Activated CD4-positive, alpha-beta T cell treated with anti-CD3 and anti-CD28 coated beads for 48 hours (primary cell): Measurements from ENCODE around the gene TRIM64C.
"Not testable (repeated sequence)": the region's sequence is repeated elsewhere in the genome, so short reads cannot be mapped to it uniquely, and the experiment has no call there.

Experiments used
- DNase-seq: peaks from one replicate; pipeline ENCODE4 v3.0.0-alpha.2; 2020

The TRIM64C gene

GRCh38 chr11:49059012-49059411 is at the start of gene TRIM64C:
TSS of gene TRIM64C (minus strand) at chr11:49059112. CDS start at chr11:49059112, 0 bp downstream.
- DNase-seq = not testable (repeated sequence)

- DNase-seq = not testable (repeated sequence)
Measured at GRCh38 chr11:49102356-49102755, 43.4 kb upstream of the TRIM64C start.

- not testable (repeated sequence) for DNase-seq
Measured at GRCh38 chr11:49069897-49070296, 11.0 kb upstream of the TRIM64C start.

GRCh38 chr11:49049821-49050220 is 9.1 kb downstream of the TRIM64C start:
- DNase-seq = not testable (repeated sequence)

- DNase-seq = not testable (repeated sequence)
Measured at GRCh38 chr11:49048229-49048628, 10.7 kb downstream of the TRIM64C start.

- not testable (repeated sequence) for DNase-seq
Measured at GRCh38 chr11:49028523-49028922, 30.4 kb downstream of the TRIM64C start, which contains the start of gene TRIM49B. TSS of gene TRIM49B (plus strand) at chr11:49028823. CDS start at chr11:49031600, 2,777 bp downstream.
